Hepatocyte (in vitro differentiated cells): Measurements from ENCODE around the gene GFM1. TPM values are rescaled to one million over a fixed set of nuclear protein-coding genes. Genes with fewer than 3 reads are reported as not detected.
A peak's percentile ranks its signal among the peaks of the same experiment; 100 is the strongest.

Experiments used
- DNase-seq: peaks from one replicate; pipeline ENCODE4 v3.0.0-alpha.2; 2016; ENCODE audit warnings: low spot score
- H2AFZ ChIP-seq: fragments of 200-600 bp; sonication (generic); 2 replicates; pipeline ENCODE4 v1.6.0; 2016; ENCODE audit warnings: antibody characterized with exemption, mild to moderate bottlenecking
- H3K27ac ChIP-seq: fragments of 200-600 bp; sonication (generic); 2 replicates; pipeline ENCODE4 v1.5.1; 2016; ENCODE audit warnings: mild to moderate bottlenecking
- H3K27me3 ChIP-seq: fragments of 200-600 bp; sonication (generic); 2 replicates; pipeline ENCODE4 v1.6.1; 2016
- H3K36me3 ChIP-seq: fragments of 200-600 bp; sonication (generic); replicated peaks from 2 replicates; pipeline ENCODE4 v1.5.1; 2016; ENCODE audit warnings: low read depth; ENCODE audit not compliant: insufficient read depth
- H3K4me1 ChIP-seq: fragments of 200-600 bp; sonication (generic); 2 replicates; pipeline ENCODE4 v1.5.1; 2016; ENCODE audit warnings: mild to moderate bottlenecking, moderate library complexity; ENCODE audit not compliant: insufficient read depth
- H3K4me2 ChIP-seq: fragments of 200-600 bp; sonication (generic); 2 replicates; pipeline ENCODE4 v1.6.0; 2016
- H3K4me3 ChIP-seq: fragments of 200-600 bp; sonication (generic); 2 replicates; pipeline ENCODE4 v1.5.1; 2016; ENCODE audit warnings: mild to moderate bottlenecking
- H3K79me2 ChIP-seq: fragments of 200-600 bp; sonication (generic); 2 replicates; pipeline ENCODE4 v1.6.0; 2017; ENCODE audit warnings: mild to moderate bottlenecking
- H3K9me2 ChIP-seq: fragments of 200-600 bp; sonication (generic); replicated peaks from 2 replicates; pipeline ENCODE4 v1.6.0; 2017; ENCODE audit warnings: mild to moderate bottlenecking; ENCODE audit not compliant: insufficient read depth
- H3K9me3 ChIP-seq: fragments of 200-600 bp; sonication (generic); 2 replicates; pipeline ENCODE4 v1.5.1; 2016; ENCODE audit warnings: low read depth, mild to moderate bottlenecking
- H4K20me1 ChIP-seq: fragments of 200-600 bp; sonication (generic); 2 replicates; pipeline ENCODE4 v1.6.0; 2016; ENCODE audit warnings: mild to moderate bottlenecking; ENCODE audit not compliant: insufficient read depth, poor library complexity, severe bottlenecking
- CTCF ChIP-seq: fragments of 200-600 bp; sonication (generic); IDR thresholded peaks from 2 replicates; pipeline ENCODE4 v1.5.1; 2016; ENCODE audit warnings: antibody characterized with exemption, mild to moderate bottlenecking; ENCODE audit not compliant: poor library complexity
- EZH2 ChIP-seq: fragments of 200-600 bp; sonication (generic); IDR thresholded peaks from 2 replicates; pipeline ENCODE4 v1.6.1; 2016; ENCODE audit warnings: antibody characterized with exemption, mild to moderate bottlenecking, borderline replicate concordance
- EZH2phosphoT487 ChIP-seq: fragments of 200-600 bp; sonication (generic); IDR thresholded peaks from one replicate; pipeline ENCODE4 v1.6.1; 2018; ENCODE audit warnings: antibody characterized with exemption, mild to moderate bottlenecking, low read depth, moderate library complexity; ENCODE audit not compliant: unreplicated experiment, severe bottlenecking
- WGBS: methylation state at CpG from one replicate; pipeline ENCODE4 v1.1.6; 2016; ENCODE audit warnings: low lambda C conversion rate; ENCODE audit errors: missing lambda C conversion rate; 5-methylcytosine and 5-hydroxymethylcytosine counted together
- polyA plus RNA-seq: library from polyadenylated mRNA; unstranded; fragments of >200 nt; fragmentation: Nextera tagmentation; extraction: Ambion mirVana; gene quantifications from 2 replicates; pipeline ENCODE4 v1.2.1, GENCODE V29; 2016
- total RNA-seq: library from RNA; depleted of rRNA; stranded (reverse); fragments of >200 nt; gene quantifications from 2 replicates; pipeline ENCODE4 v1.2.3, GENCODE V29; 2014

Gene GFM1
- total RNA-seq (60.0 and 64.9 TPM in 2 replicates), polyA plus RNA-seq (26.9 and 28.0 TPM in 2 replicates)

GRCh38 chr3:158644345-158644908, at the start of gene GFM1:
Gene GFM1, plus strand, starts transcription at chr3:158644527. Its CDS starts 108 bp downstream, at chr3:158644635.
- Histone ChIP-seq H3K27ac (peak within 1 kb of the TSS; percentile 90), H4K20me1 (no peaks in the 10 kb centered on the region), H3K4me3 (peak within 1 kb of the TSS; percentile 50), H3K9me2 (no peaks in the 10 kb centered on the region), H3K4me2 (peak within 1 kb of the TSS; percentile 88), H3K27me3 (no peaks in the 10 kb centered on the region), H2AFZ (peak within 1 kb of the TSS; percentile 60), H3K9me3 (no peaks in the 10 kb centered on the region), H3K79me2 (peaks cover 29% of the 10 kb centered on the region), H3K4me1 (peaks cover 9% of the 10 kb centered on the region), H3K36me3 (no peaks in the 10 kb centered on the region)
- WGBS = 1% methylated on average over 42 of the region's 42 CpGs
- DNase-seq = peak; percentile 97
- peak; percentile 97 for TF ChIP-seq CTCF
- TF ChIP-seq EZH2phosphoT487 = no peak
- TF ChIP-seq EZH2 = no peak

GRCh38 chr3:158600787-158601186, 43.5 kb upstream of the GFM1 start:
- no peaks in the 10 kb centered on the region for H3K4me1 ChIP-seq
- no peak overlapping the region for H3K4me3 ChIP-seq
- H3K79me2 ChIP-seq = no peaks in the 10 kb centered on the region
- H3K4me2 ChIP-seq = no peak overlapping the region
- no peak overlapping the region for H2AFZ ChIP-seq
- no peak for TF ChIP-seq EZH2
- TF ChIP-seq CTCF = no peak
- no peak for TF ChIP-seq EZH2phosphoT487
- 93% methylated on average over 2 of the region's 2 CpGs for WGBS
- H4K20me1 ChIP-seq = no peaks in the 10 kb centered on the region
- no peak for DNase-seq
- H3K36me3 ChIP-seq = no peaks in the 10 kb centered on the region
- no peaks in the 10 kb centered on the region for H3K9me2 ChIP-seq
- H3K27ac ChIP-seq = no peak overlapping the region
- no peaks in the 10 kb centered on the region for H3K27me3 ChIP-seq
- no peaks in the 10 kb centered on the region for H3K9me3 ChIP-seq

- Histone ChIP-seq H3K27ac (no peak overlapping the region), H3K4me1 (no peaks in the 10 kb centered on the region), H3K9me2 (no peaks in the 10 kb centered on the region), H4K20me1 (no peaks in the 10 kb centered on the region), H3K27me3 (no peaks in the 10 kb centered on the region), H3K4me3 (no peak overlapping the region), H3K4me2 (no peak overlapping the region), H3K9me3 (no peaks in the 10 kb centered on the region), H3K79me2 (no peaks in the 10 kb centered on the region), H3K36me3 (no peaks in the 10 kb centered on the region), H2AFZ (no peak overlapping the region)
- no peak for DNase-seq
- TF ChIP-seq EZH2 (no peak), EZH2phosphoT487 (no peak), CTCF (no peak)
Observed at GRCh38 chr3:158602227-158602626, 42.1 kb upstream of the GFM1 start.
